H1 (cell line): ENCODE results near the gene NRXN2.

Experiments
- BRCA1 ChIP-seq: IDR thresholded peaks from 2 replicates; pipeline ENCODE4 v1.6.1; 2012; ENCODE audit warnings: low read depth, low read length, improper control_type of control experiment
- CREB1 ChIP-seq: IDR thresholded peaks from 2 replicates; pipeline ENCODE4 v1.6.1; 2012; ENCODE audit warnings: inconsistent platforms
- CTCF ChIP-seq, 3 experiments: IDR thresholded peaks; 1 replicate in 2 of 3; 2 replicates in 1 of 3; pipeline versions ENCODE4 v1.5.1 to v1.6.1; 2011; ENCODE audit warnings: low read length in 3 of 3, mild to moderate bottlenecking in 3 of 3, inconsistent platforms in 2 of 3, low read depth in 1 of 3, moderate library complexity in 1 of 3; ENCODE audit not compliant: insufficient read depth in 1 of 3; ENCODE audit errors: control extremely low read depth in 1 of 3
- EZH2 ChIP-seq: fragments of 200-600 bp; sonication (generic); IDR thresholded peaks from 2 replicates; pipeline ENCODE4 v1.7.1; 2012; ENCODE audit warnings: low read depth, mild to moderate bottlenecking, moderate library complexity, low read length, inconsistent platforms; ENCODE audit not compliant: severe bottlenecking
- GTF2F1 ChIP-seq: IDR thresholded peaks from 2 replicates; pipeline ENCODE4 v1.6.1; 2012; ENCODE audit warnings: low read depth, low read length, improper control_type of control experiment, borderline replicate concordance
- HDAC2 ChIP-seq, 2 experiments: fragments of 300-600 bp in 1 of 2; sonication (generic) in 1 of 2; IDR thresholded peaks; 2 replicates each; pipeline ENCODE4 v1.6.1; 2011 to 2012; ENCODE audit warnings: low read depth in 2 of 2, low read length in 2 of 2, mild to moderate bottlenecking in 2 of 2, moderate library complexity in 2 of 2, borderline replicate concordance in 1 of 2, inconsistent platforms in 1 of 2
- JUND ChIP-seq: IDR thresholded peaks from 2 replicates; pipeline ENCODE4 v1.6.1; 2011; ENCODE audit warnings: mild to moderate bottlenecking, improper control_type of control experiment, low read length
- POLR2A ChIP-seq, 2 experiments: IDR thresholded peaks; 1 replicate in 1 of 2; 2 replicates in 1 of 2; pipeline ENCODE4 v1.6.1; 2011; ENCODE audit warnings: low read depth in 2 of 2, low read length in 2 of 2, mild to moderate bottlenecking in 2 of 2; ENCODE audit errors: control extremely low read depth in 1 of 2
- POLR2AphosphoS5 ChIP-seq: IDR thresholded peaks from 2 replicates; pipeline ENCODE4 v1.6.1; 2011; ENCODE audit warnings: low read depth, low read length
- RAD21 ChIP-seq, 2 experiments: IDR thresholded peaks in 1 of 2; conservative IDR thresholded peaks in 1 of 2; 2 replicates each; pipeline ENCODE4 v1.6.1; 2011; ENCODE audit warnings: low read depth in 2 of 2, low read length in 2 of 2, improper control_type of control experiment in 1 of 2, inconsistent platforms in 1 of 2, mild to moderate bottlenecking in 1 of 2, moderate library complexity in 1 of 2
- SAP30 ChIP-seq: fragments of 300-600 bp; sonication (generic); IDR thresholded peaks from 2 replicates; pipeline ENCODE4 v1.7.1; 2012; ENCODE audit warnings: low read length, moderate library complexity, mild to moderate bottlenecking, inconsistent platforms; ENCODE audit not compliant: insufficient read depth, insufficient replicate concordance
- TCF12 ChIP-seq: IDR thresholded peaks from 2 replicates; pipeline ENCODE4 v1.6.1; 2011; ENCODE audit warnings: low read depth, mild to moderate bottlenecking, low read length
- USF2 ChIP-seq: IDR thresholded peaks from 2 replicates; pipeline ENCODE4 v1.6.1; 2011; ENCODE audit warnings: low read length, improper control_type of control experiment

GRCh38 chr11:64564947-64565889, 157.8 kb downstream of the NRXN2 start:
- TF ChIP-seq GTF2F1 (no peak), POLR2AphosphoS5 (no peak), SAP30 (no peak), POLR2A (IDR thresholded peaks at IDR 0.05; ENCODE audit: control extremely low read depth in 1 of 2, low read depth in 2 of 2, low read length in 2 of 2) (no peak), CREB1 (peak; percentile 25; the same call in 1 of the 2 replicates), CTCF (IDR thresholded peaks at IDR 0.05; ENCODE audit: control extremely low read depth in 1 of 3, insufficient read depth in 1 of 3, low read depth in 1 of 3, low read length in 3 of 3) (peak in 2 of 3 experiments; percentile 88 to 94; a peak in 3 of 4 replicates), JUND (0 out of 2 replicates have a peak, but pooled peaks have one; percentile 24), RAD21 (IDR thresholded peaks at IDR 0.05 in 1 of 2, conservative IDR thresholded peaks at IDR 0.05 in 1 of 2; ENCODE audit: low read depth in 2 of 2, low read length in 2 of 2) (peak; percentile 49 to 67), HDAC2 (IDR thresholded peaks at IDR 0.05; ENCODE audit: borderline replicate concordance in 1 of 2, low read depth in 2 of 2, low read length in 2 of 2) (no peak), TCF12 (no peak), USF2 (no peak), EZH2 (no peak), BRCA1 (no peak)
